ENCODE measurements around the gene PCCB.

DNA sequence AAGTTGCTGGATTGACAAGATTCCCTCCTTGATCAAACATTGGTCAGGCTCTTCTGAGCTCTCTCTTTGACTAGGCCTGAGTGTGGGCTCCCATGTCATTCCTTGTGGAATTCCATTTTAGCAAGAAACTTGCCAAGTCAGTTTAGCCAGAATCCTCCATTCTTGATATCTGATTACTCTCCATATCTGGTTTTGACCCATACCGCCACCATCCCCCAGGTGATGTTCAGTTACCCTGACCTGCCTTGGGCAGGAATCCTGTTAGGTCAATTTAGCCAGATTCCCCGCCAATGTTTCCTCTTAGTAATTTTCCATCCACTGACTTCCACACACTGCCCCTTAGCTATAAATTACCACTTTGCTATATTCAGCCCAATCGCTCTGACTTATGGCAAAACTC, 1.0 kb upstream of the PCCB start:
- TF ChIP-seq CTCF (IDR thresholded peaks at IDR 0.05; ENCODE audit: extremely low read depth in 1 of 2, insufficient read depth in 1 of 2, low read depth in 1 of 2, low read length in 2 of 2) (no peak), POLR2A (IDR thresholded peaks at IDR 0.05; ENCODE audit: low read depth, low read length) (no peak), JUN (IDR thresholded peaks at IDR 0.05; ENCODE audit: borderline replicate concordance, insufficient read depth, insufficient read length, low read depth) (no peak)
- TF ChIP-seq, protein P1, sequence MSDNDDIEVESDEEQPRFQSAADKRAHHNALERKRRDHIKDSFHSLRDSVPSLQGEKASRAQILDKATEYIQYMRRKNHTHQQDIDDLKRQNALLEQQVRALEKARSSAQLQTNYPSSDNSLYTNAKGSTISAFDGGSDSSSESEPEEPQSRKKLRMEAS (IDR thresholded peaks at IDR 0.05; ENCODE audit: insufficient read depth, insufficient read length), result no peak

All from endothelial cell of umbilical vein (primary cell).